Kidney glomerular epithelial cell (primary cell): Measurements from ENCODE around the gene VPS13D.

Source experiments
- DNase-seq: peaks from one replicate; lab custom pipeline; 2025; lab: John Stamatoyannopoulos, UW

Gene VPS13D, protein sequence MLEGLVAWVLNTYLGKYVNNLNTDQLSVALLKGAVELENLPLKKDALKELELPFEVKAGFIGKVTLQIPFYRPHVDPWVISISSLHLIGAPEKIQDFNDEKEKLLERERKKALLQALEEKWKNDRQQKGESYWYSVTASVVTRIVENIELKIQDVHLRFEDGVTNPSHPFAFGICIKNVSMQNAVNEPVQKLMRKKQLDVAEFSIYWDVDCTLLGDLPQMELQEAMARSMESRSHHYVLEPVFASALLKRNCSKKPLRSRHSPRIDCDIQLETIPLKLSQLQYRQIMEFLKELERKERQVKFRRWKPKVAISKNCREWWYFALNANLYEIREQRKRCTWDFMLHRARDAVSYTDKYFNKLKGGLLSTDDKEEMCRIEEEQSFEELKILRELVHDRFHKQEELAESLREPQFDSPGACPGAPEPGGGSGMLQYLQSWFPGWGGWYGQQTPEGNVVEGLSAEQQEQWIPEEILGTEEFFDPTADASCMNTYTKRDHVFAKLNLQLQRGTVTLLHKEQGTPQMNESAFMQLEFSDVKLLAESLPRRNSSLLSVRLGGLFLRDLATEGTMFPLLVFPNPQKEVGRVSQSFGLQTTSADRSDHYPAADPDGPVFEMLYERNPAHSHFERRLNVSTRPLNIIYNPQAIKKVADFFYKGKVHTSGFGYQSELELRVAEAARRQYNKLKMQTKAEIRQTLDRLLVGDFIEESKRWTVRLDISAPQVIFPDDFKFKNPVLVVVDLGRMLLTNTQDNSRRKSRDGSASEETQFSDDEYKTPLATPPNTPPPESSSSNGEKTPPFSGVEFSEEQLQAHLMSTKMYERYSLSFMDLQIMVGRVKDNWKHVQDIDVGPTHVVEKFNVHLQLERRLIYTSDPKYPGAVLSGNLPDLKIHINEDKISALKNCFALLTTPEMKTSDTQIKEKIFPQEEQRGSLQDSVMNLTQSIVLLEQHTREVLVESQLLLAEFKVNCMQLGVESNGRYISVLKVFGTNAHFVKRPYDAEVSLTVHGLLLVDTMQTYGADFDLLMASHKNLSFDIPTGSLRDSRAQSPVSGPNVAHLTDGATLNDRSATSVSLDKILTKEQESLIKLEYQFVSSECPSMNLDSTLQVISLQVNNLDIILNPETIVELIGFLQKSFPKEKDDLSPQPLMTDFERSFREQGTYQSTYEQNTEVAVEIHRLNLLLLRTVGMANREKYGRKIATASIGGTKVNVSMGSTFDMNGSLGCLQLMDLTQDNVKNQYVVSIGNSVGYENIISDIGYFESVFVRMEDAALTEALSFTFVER (N-terminal part only)

DNA sequence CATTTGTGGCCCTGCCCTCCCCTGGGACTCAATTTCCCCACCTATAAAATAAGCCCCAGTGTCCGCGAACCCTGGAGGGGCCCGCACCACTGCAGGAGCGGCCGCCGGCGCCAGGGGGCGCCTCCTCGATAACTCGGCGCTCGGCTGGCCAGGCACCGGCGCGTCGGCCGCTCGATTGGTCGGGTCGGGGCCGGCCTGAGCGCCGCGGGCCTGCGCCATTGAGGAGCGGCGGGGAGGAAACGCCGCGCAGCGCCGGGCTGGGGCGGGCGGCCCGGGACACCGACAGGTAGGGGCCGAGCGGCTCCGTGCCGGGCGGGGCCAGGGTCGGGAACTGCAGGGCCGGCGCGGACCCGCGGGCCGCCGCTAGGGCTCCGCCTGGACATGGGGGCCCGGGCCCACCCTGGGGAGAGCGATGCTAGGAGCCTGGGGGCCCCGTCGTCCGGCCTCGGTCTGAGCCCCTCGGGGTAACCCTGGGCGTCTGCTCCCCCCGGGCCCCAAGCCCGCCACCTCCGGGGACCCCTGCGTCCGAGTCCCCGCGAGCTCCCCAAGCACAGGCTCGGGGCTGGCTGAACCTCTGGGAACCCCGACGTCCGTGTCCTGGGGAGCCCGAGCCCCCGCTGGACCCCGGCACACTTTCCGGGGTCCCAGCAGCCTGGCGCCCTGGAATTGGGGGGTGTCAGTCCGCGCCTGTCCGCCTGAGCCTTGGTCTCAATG is at the start of gene VPS13D:
VPS13D (plus strand) TSS at position 196 of the 714 bp plus-strand sequence. CDS start 4,237 bp downstream, outside the sequence.
- peak; percentile 58 for DNase-seq

DNA sequence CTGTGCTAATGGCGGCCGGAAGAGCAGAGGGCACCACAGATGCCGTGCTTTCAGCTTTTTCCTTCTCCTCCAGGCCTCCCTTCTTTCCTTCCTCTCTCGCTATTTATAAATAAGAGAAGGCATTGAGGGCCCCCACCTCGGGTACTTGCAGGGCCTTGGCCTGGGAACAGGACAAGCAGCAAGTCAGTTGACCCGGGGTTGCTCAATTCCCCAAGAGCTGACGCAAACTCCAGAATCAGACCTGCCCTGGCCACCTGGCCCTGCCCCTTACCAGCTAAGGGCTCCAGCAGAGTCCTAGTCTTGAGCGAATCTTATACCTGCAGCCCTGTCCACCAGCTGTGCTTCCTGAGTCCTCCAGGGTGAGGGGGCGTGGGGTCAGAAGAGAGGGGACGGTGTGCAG is 49.5 kb upstream of the VPS13D start:
- no peak for DNase-seq

DNA sequence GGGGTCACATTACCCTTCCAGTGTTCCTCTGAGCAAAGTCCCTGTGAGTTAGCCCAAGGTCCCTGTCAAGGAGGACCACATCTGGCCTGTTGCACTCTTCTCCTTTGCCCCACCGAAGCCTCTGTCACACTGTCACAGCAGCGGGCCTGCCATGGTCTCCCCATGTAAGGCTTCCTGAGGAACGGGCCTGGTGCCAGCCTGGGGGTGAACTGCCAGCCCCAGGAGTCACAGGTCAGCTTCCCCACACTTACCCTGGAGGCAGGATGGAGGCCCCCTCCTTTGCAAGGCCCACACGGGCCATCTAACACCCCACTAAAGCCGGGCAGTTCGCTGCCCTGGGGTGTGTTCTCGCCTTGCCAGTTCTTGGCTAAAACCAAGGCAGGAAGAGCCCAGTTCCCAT is 48.9 kb upstream of the VPS13D start:
- no peak for DNase-seq

DNA sequence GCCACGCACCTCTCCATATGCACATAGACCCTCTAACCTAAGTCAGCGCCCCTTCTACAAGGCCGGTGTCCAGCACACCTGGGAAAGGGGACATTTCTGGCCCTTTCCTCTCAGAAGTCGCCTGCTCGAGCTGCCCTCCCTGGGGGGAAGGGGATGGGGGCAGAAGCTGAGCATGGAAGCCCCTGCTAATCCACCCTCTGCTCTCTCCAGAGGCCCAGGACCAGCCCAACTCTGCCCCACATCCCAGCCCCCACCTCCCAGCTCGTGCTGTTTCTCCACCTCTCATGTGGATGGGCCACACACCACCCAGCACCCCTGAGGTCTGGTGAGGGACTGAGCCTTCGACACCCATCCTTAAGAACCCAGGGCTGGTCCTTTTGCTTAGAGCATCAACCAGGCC is 48.3 kb upstream of the VPS13D start:
- DNase-seq: no peak

DNA sequence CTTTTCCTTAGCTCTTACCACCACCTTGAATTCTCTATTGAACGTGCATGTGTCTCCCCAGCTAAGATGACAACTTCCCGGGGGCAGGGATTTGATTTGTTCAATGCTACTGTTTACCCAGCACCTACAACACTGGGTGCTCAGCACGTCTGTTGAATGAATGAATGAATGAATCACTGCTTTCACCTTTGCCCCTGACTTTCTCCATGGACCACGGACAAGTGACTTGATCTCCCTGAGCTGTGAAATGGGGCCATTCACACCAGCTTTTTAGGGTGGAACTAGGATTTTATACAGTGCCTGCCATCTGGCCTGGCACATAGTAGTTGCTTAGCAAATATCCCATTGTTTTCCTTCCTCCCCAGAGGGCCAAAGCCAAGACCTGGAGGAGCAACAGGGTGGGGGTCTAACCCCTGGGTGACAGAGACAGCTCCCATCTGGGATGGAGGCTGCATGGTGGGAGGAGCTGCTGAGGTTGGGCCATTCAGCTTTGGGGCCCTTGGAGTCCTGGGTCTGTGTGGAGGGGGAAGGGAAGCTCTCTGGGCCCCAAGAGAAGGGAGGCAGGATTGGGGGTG is 47.3 kb upstream of the VPS13D start:
- no peak for DNase-seq

DNA sequence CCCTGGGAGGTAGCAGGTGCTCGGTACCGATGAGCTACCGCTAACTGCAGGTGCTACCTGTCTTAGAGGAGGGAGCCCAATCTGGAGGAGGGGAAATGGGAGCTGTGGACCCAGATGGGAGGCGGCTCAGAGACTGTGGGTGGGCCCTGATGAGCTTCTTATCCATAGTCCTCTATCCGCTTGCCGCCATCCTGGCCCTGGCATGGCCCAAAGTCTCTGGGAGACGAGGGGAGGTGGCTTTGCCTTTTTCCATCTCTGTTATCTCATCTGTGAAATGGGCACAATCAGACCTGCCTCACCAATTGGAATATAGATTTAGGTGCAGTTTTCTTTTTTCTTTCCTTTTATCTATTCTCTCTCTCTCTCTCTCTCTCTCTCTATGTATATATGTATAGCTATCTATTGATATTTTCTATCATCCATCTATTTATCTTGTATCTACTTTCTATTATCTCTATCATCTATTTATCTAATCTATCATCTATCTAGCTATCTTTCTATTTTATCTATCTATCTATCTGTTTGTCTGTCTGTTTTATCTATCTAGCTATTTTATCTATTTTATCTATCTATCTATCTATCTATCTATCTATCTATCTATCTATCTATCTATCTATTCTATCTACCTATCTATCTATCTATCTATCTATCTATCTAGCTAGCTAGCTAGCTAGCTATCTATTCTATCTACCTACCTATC is 46.6 kb upstream of the VPS13D start:
- no peak for DNase-seq

DNA sequence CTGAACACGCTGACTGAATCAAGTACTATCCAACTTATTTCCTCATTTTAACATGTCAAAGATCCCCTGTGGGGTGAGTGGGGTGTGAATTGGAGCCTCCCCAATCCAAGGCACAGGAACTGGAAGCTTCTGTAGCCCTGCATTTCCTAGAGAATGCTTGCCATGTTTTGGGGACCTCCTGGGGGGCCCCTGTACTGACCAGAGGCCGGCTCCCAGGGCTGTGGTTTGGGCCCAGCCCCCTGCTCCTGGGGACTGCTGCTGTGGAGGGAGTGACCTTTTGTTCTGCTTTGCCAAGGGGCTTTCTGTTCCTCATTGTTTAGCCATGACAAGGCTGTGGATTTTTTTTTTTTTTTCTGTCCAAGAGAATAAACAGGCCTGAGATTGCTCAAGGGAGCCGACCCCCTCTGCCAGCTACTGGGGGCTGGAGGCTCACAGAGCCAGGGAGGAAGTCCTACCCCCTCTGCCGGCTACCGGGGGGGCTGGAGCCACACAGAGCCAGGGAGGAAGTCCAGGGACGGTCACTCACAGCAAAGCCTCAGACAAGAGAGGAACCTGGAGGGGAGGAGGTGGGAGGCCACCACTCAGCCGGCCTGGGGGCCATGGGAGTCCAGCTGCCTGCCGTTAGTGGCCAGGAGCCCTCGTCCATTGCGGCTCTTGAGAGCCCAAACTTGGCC is 45.7 kb upstream of the VPS13D start:
- DNase-seq: peak; percentile 17

DNA sequence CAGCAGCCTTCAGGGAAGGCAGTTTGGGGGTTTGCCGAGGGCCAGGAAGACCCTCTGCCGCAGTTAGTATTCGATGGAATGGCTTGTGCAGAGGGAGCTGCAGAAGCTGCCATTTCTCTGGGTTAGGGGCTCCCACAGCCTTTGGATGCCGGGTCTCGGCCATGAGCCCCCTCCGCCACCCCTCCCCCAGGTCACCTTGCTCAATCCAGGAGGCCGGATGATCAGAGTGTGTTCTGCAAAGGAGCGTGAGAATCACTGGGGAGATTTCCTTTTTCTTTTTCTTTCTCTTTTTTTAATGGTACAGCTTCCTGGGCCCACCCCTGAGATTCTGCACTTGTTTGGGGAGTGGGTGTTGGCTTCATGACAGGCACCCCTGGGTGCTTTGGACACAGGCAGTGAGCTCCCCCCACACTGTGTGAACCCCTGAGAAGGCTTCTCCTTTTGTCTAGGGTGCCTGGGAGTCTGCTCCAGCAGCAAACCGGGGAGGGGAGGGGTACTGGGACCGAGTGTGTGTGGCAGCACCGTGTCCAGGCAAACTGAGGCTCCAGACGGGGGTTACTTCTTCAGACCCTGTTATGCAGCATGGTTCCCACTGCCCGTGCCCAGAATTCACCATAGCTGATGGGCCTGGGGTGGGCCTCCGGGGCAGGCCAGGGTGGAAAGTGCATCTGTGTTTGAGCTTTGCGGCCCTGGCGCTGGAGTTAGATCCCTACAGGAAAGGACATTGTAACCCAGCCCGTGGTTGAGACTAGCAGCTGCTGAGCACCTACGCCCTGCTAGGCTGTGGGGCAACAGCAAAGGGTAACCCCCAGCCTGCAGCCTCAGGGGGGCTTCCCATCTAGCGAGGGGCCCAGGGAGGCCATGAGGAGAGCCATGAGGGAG is 44.6 kb upstream of the VPS13D start:
- no peak for DNase-seq

DNA sequence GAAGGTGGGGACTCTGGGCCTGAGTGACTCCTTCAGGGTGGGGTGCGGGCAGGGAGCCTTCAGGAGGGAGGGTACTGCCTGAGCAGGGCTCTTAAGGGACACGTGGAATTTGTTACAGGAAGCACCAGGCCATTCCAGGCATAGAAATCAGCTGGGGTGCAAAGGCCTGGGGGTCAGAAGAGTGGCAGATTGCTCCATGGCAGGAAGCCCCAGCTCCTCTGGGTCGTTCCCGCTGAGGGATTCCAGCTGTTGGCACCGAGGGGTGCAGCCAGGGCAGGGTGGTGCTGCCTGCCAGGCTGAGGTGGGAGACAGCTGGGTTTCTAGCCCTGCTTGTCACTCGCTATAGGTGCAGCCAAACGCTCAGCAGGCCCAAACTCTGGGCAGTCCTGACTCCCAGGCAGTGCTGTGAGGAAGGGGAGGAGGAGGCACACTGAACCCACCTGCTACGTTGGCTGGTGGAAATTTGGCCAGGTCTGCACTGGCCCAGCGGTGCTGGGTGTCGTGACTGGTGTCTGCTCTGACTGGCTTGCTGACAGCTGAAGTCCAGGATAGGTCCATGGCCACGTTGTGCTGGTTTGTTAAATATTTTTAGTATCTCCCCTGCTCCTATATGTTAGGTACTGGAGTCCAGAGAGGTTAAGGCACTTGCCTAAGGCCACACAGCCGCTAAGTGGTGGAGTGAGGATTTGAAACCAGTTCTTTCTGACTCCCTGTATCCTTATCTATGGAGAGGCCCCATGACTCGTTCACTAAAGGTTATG is 43.7 kb upstream of the VPS13D start:
- DNase-seq: no peak

DNA sequence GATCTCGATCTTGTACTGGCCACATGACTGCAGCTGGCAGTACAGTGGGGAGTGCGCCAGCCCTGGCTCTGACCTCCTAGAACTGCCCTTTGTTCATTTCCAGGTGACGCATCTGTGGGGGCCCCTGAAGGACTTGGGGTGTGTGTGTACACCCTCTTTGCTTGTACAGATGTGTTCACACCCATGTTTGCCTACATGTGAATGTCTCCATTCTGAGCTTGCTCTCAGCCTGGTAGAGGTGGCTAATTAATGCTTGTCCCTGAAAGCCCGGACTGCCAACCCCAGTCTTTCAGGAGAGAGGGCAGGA is 43.2 kb upstream of the VPS13D start:
- DNase-seq: no peak

DNA sequence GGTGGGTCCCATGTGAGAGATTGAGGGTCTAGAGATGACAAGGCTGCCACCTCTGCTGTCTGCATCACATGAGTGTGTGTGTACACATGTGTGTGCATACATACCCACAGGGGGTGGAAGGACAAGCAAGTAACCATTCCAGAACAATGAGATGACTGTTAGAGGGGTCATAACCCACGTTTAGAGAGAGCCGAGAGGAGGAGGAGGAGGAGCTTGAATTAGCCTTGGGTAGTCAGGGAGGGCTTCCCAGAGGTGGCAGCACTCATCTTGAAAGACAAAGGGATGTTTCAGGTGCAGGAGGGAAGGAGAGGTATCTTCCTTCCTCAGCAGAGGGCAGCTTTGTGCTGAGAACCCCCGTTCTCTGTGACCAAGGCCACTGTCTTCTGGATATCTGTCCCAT is 41.7 kb upstream of the VPS13D start:
- DNase-seq: no peak

DNA sequence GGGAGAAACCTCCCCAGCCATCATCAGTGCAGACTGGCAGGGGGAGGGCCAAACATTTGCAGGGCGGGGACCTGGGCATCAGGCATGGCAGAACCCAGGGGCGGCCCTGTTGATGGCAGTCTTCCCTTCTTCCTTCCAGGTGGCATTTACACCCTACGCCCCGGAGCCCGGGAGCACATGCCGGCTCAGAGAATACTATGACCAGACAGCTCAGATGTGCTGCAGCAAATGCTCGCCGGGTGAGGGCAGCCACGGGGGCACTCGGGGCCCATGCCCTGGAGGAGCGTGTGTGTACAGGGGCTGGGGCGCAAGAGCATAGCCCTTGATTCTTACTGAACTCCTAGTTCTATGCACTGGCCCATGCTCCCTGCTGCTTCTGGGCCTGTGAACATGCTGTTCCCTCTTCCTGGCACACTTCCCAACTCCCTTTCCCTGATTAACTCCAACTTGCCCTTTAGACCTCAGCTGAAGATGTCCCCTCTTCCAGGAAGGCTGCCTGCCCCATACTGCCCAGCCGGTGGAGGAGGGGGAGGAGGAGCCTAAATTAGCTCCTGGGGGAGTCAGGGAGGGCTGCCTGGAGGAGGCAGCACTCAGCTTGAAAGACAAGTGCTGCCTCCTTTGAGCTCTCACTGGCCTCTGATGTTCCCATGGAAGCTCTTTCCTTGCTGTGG is 41.0 kb upstream of the VPS13D start:
- no peak for DNase-seq

DNA sequence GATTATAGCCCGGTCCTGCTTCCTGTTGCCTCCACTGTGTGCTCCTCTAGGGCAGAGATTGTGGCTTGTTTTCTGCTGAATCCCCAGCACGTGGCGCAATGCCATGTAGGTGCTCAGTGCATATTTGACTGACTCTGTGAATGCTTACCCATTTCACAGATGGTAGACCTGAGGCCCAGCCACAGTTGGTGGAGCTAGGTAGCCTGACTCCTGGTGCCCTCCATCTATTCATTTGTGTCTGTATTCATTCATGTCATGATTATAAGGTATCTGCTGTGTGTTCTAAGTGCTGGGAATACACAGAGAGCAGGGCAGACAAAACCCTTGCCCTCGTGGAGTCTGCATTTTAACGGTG is 40.5 kb upstream of the VPS13D start:
- DNase-seq: no peak

DNA sequence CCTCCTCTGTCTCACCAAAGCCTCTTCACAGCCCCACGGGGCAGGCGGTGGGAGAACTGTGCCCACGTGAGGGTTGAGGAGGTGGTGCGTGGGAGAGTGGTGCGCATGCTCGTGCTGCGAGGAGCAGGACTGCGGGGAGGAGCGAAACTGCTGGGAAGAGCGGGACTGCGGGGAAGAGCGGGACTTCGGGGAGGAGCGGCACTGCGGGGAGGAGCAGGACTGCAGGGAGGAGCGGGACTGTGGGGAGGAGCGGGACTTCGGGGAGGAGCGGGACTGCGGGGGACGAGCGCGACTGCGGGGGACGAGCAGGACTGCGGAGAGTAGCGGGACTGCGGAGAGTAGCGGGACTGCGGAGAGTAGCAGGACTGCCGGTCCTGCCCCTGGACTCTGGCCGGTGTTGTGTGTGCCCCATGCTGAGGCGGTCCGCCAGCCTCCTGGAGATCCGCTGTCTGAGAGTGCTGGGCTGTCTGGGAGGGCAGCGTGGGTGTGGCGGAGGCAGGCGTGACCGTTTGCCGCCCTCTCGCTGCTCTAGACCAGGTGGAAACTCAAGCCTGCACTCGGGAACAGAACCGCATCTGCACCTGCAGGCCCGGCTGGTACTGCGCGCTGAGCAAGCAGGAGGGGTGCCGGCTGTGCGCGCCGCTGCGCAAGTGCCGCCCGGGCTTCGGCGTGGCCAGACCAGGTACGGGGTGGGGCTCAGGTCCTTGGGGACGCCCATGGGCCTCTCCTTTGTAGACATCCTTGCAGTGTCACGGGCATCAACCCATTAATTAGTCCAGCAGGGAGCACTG is 38.4 kb upstream of the VPS13D start:
- DNase-seq: no peak

DNA sequence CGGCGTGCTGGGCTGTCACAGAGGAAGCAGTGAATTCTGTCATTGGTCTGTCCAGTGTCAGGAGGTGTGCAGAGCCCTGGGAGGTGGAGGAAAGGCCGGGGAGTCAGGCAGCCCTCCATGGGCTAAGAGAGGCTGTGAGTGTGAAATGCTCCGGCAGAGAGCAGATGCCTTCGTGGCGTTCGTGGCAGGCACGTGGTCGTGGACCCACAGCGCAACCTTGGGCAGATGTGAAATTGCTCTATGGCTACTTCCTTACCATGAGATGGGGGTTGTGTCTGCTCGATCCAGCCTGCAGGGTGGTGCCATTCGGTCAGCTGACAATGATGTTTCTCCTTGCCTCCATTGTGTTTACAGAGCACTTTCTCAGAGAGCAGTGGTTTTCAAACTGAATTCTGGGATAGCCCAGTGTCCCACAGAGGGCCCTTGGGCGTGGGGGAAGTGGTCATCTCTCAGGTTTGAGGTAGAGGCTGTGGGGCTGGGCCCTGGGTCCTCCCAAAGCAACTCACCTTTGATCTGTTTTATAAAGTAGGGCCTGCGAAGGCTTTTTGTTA is 35.1 kb upstream of the VPS13D start:
- no peak for DNase-seq

DNA sequence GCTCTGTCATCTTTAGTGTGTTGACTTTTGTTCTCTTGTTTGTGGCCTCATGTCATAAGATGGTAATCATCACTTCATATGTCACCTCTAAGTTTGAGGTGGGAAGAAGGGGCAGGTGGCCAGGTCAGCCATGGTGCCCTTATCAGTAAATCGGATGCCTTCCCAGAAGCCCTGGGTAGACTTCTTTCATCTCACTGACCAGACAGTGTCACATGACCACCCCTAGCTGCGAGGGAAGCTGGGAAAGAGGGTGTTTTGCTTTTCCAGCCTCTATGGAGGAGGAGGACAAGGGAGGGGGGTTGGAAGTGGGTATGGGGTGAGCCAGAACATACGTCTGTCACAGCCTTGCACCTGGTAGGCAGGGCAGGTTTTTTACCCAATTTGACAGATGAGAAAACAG is 34.4 kb upstream of the VPS13D start:
- no peak for DNase-seq
